Stimulated activated CD4-positive, alpha-beta T cell treated with anti-CD3 and anti-CD28 coated beads, Interleukin-1b, Interleukin-23, amount 100 ng/mL, for 48 hours (primary cell): ENCODE results near the gene SRRM2.

Experiments used
- DNase-seq: peaks from one replicate; pipeline ENCODE4 v3.0.0-alpha.2; 2020

The SRRM2 gene

GRCh38 chr16:2752035-2752849 lies at the start of gene SRRM2:
Gene SRRM2 (plus strand): TSS chr16:2752638. CDS start chr16:2756365, 3,727 bp downstream.
- peak; percentile 95 for DNase-seq

GRCh38 chr16:2702871-2703745 lies 49.3 kb upstream of the SRRM2 start:
- no peak for DNase-seq

GRCh38 chr16:2704166-2704982 lies 48.1 kb upstream of the SRRM2 start:
- no peak for DNase-seq

- no peak for DNase-seq
These were observed 47.5 kb upstream of the SRRM2 start for GRCh38 chr16:2704983-2705275.

- DNase-seq: no peak
These were observed 47.1 kb upstream of the SRRM2 start for GRCh38 chr16:2705351-2705750.

- no peak for DNase-seq
These were observed 46.4 kb upstream of the SRRM2 start for GRCh38 chr16:2706085-2706484.

- DNase-seq: no peak
These were observed 45.7 kb upstream of the SRRM2 start for GRCh38 chr16:2706611-2707311.

GRCh38 chr16:2707368-2708289 lies 44.8 kb upstream of the SRRM2 start:
- no peak for DNase-seq

GRCh38 chr16:2708290-2708639 lies 44.2 kb upstream of the SRRM2 start:
- no peak for DNase-seq

- DNase-seq: no peak
These were observed 43.4 kb upstream of the SRRM2 start for GRCh38 chr16:2708955-2709587.

- DNase-seq: no peak
These were observed 42.9 kb upstream of the SRRM2 start for GRCh38 chr16:2709588-2709984.

GRCh38 chr16:2710021-2710710 lies 42.3 kb upstream of the SRRM2 start:
- DNase-seq: no peak

- DNase-seq: no peak
These were observed 41.7 kb upstream of the SRRM2 start for GRCh38 chr16:2710711-2711231.

- no peak for DNase-seq
These were observed 40.9 kb upstream of the SRRM2 start for GRCh38 chr16:2711370-2712062.

GRCh38 chr16:2712063-2712441 lies 40.4 kb upstream of the SRRM2 start:
- no peak for DNase-seq

- DNase-seq: no peak
These were observed 39.9 kb upstream of the SRRM2 start for GRCh38 chr16:2712546-2712945.

- DNase-seq: no peak
These were observed 38.9 kb upstream of the SRRM2 start for GRCh38 chr16:2713523-2713922.

- no peak for DNase-seq
These were observed 38.3 kb upstream of the SRRM2 start for GRCh38 chr16:2713985-2714774.

- no peak for DNase-seq
These were observed 37.4 kb upstream of the SRRM2 start for GRCh38 chr16:2715064-2715463.
